GM13977 (cell line): ENCODE results near the gene MACROD2.

Experiments
- DNase-seq: peaks from one replicate; pipeline ENCODE4 v3.0.0; 2012; ENCODE audit warnings: low spot score
- CTCF ChIP-seq: IDR thresholded peaks from 2 replicates; pipeline ENCODE4 v1.5.1; 2012; ENCODE audit warnings: mild to moderate bottlenecking, control low read depth; ENCODE audit not compliant: insufficient read depth; ENCODE audit errors: extremely low read depth, missing control alignments
- in situ Hi-C: fragments of 300-500 bp; cut with MboI; formaldehyde crosslinking; loops from one replicate; pipeline ENCODE4 v1.12.0; 2022; ENCODE audit warnings: low sequenced_read_pairs, low pct_unique_long_range_greater_than_20kb, mixed read lengths, inconsistent platforms; ENCODE audit not compliant: unreplicated experiment

MACROD2 gene

GRCh38 chr20:15185322-15185721, 1190.0 kb downstream of the MACROD2 start:
- TF ChIP-seq CTCF = no peak
- DNase-seq = no peak
- in situ Hi-C loops = no loop called here

- no peak for TF ChIP-seq CTCF
- in situ Hi-C loops = no loop called here
- no peak for DNase-seq
Measured at GRCh38 chr20:15185913-15186312, 1190.6 kb downstream of the MACROD2 start.

GRCh38 chr20:15187612-15188011, 1192.3 kb downstream of the MACROD2 start:
- in situ Hi-C loops = no loop called here
- TF ChIP-seq CTCF = no peak

GRCh38 chr20:15188415-15188814, 1193.1 kb downstream of the MACROD2 start:
- no peak for DNase-seq
- in situ Hi-C loops = no loop called here
- no peak for TF ChIP-seq CTCF

More at GRCh38 chr20:15187612-15188011, 1192.3 kb downstream of the MACROD2 start:
- no peak for DNase-seq

GRCh38 chr20:15191082-15191723, 1195.9 kb downstream of the MACROD2 start:
- in situ Hi-C loops = no loop called here
- DNase-seq = no peak
- no peak for TF ChIP-seq CTCF

GRCh38 chr20:15195378-15195777, 1200.1 kb downstream of the MACROD2 start:
- DNase-seq = no peak
- no peak for TF ChIP-seq CTCF
- in situ Hi-C loops = no loop called here
